ENCODE results near the gene ARHGAP26. TPM values are rescaled to one million over a fixed set of nuclear protein-coding genes. Genes with fewer than 3 reads are reported as not detected.

ARHGAP26 gene
- total and polyA plus RNA-seq, 7 experiments from 2014 or later, result 10.5 to 123 (median 22.7) TPM

- intact Hi-C loops (cut with micrococcal nuclease), result no loop called here
- H3K27me3 ChIP-seq (ENCODE audit: control insufficient read depth in 2 of 2, insufficient read depth in 2 of 2, low read length in 2 of 2), result no peaks in the 10 kb centered on the region
- peaks cover 0 to 80% of the 10 kb centered on the region in 2 donors for H3K4me1 ChIP-seq (ENCODE audit: control insufficient read depth in 2 of 2, insufficient read depth in 2 of 2, low read length in 2 of 2)
- H3K27me3 Mint-ChIP-seq, result no peaks in the 10 kb centered on the region
- peaks cover 0 to 8% (median 0%) of the 10 kb centered on the region in 11 donors for H3K9me3 Mint-ChIP-seq
- H3K4me3 ChIP-seq (ENCODE audit: low read length), result no peak overlapping the region
- peaks cover 0 to 29% (median 16%) of the 10 kb centered on the region in 5 donors for H3K36me3 Mint-ChIP-seq
- H3K36me3 ChIP-seq (ENCODE audit: control insufficient read depth in 2 of 3, insufficient read depth in 3 of 3, low read length in 3 of 3), result no peaks in the 10 kb centered on the region
- H3K27ac Mint-ChIP-seq, result no peak overlapping the region
- DNase-seq (no peak), ATAC-seq (no peak)
- H3K9me3 ChIP-seq (ENCODE audit: control insufficient read depth in 2 of 3, low read length in 3 of 3), result no peaks in the 10 kb centered on the region
- H3K4me3 Mint-ChIP-seq, result no peak overlapping the region
- POLR2A ChIA-PET, result no interaction called here
- CTCF ChIA-PET, result no interaction called here
- peaks cover 13 to 60% (median 22%) of the 10 kb centered on the region in 7 donors for H3K4me1 Mint-ChIP-seq
- no peak overlapping the region for H3K27ac ChIP-seq (ENCODE audit: low read depth, low read length)
These were observed 201.9 kb downstream of the ARHGAP26 start for GRCh38 chr5:142972064-142972570.

GRCh38 chr5:142973932-142974331 lies 203.8 kb downstream of the ARHGAP26 start:
- DNase-seq (no peak), ATAC-seq (no peak)
- H3K4me3 Mint-ChIP-seq, result no peak overlapping the region
- no peaks in the 10 kb centered on the region for H3K36me3 ChIP-seq (ENCODE audit: control insufficient read depth in 2 of 3, insufficient read depth in 3 of 3, low read length in 3 of 3)
- peaks cover 22 to 78% (median 33%) of the 10 kb centered on the region in 7 donors for H3K4me1 Mint-ChIP-seq
- H3K4me1 ChIP-seq (ENCODE audit: control insufficient read depth in 2 of 2, insufficient read depth in 2 of 2, low read length in 2 of 2), result peaks cover 0 to 98% of the 10 kb centered on the region in 2 donors
- ChIA-PET CTCF (no interaction called here), POLR2A (no interaction called here)
- H3K27ac ChIP-seq (ENCODE audit: low read depth, low read length), result no peak overlapping the region
- H3K36me3 Mint-ChIP-seq, result peaks cover 0 to 22% (median 17%) of the 10 kb centered on the region in 5 donors
- no peaks in the 10 kb centered on the region for H3K9me3 ChIP-seq (ENCODE audit: control insufficient read depth in 2 of 3, low read length in 3 of 3)
- peaks cover 0 to 7% (median 0%) of the 10 kb centered on the region in 11 donors for H3K9me3 Mint-ChIP-seq
- H3K4me3 ChIP-seq (ENCODE audit: low read length), result no peak overlapping the region
- H3K27me3 Mint-ChIP-seq, result no peaks in the 10 kb centered on the region
- H3K27me3 ChIP-seq (ENCODE audit: control insufficient read depth in 2 of 2, insufficient read depth in 2 of 2, low read length in 2 of 2), result no peaks in the 10 kb centered on the region
- intact Hi-C loops (cut with micrococcal nuclease), result no loop called here
- H3K27ac Mint-ChIP-seq, result no peak overlapping the region

- Histone ChIP-seq H3K36me3 (ENCODE audit: control insufficient read depth in 2 of 3, insufficient read depth in 3 of 3, low read length in 3 of 3) (no peaks in the 10 kb centered on the region), H3K27ac (ENCODE audit: low read depth, low read length) (no peak overlapping the region), H3K9me3 (ENCODE audit: control insufficient read depth in 2 of 3, low read length in 3 of 3) (no peaks in the 10 kb centered on the region), H3K4me1 (ENCODE audit: control insufficient read depth in 2 of 2, insufficient read depth in 2 of 2, low read length in 2 of 2) (peaks cover 0 to 98% of the 10 kb centered on the region in 2 donors), H3K27me3 (ENCODE audit: control insufficient read depth in 2 of 2, insufficient read depth in 2 of 2, low read length in 2 of 2) (no peaks in the 10 kb centered on the region), H3K4me3 (ENCODE audit: low read length) (no peak overlapping the region)
- H3K27me3 Mint-ChIP-seq, result no peaks in the 10 kb centered on the region
- intact Hi-C loops (cut with micrococcal nuclease), result no loop called here
- H3K4me1 Mint-ChIP-seq, result peaks cover 19 to 80% (median 33%) of the 10 kb centered on the region in 7 donors
- H3K9me3 Mint-ChIP-seq, result peaks cover 0 to 7% (median 0%) of the 10 kb centered on the region in 11 donors
- DNase-seq (no peak), ATAC-seq (no peak)
- ChIA-PET CTCF (no interaction called here), POLR2A (no interaction called here)
- H3K27ac Mint-ChIP-seq, result no peak overlapping the region
- H3K36me3 Mint-ChIP-seq, result peaks cover 0 to 25% (median 17%) of the 10 kb centered on the region in 5 donors
- H3K4me3 Mint-ChIP-seq, result no peak overlapping the region
These were observed 204.2 kb downstream of the ARHGAP26 start for GRCh38 chr5:142974409-142974808.

DNA sequence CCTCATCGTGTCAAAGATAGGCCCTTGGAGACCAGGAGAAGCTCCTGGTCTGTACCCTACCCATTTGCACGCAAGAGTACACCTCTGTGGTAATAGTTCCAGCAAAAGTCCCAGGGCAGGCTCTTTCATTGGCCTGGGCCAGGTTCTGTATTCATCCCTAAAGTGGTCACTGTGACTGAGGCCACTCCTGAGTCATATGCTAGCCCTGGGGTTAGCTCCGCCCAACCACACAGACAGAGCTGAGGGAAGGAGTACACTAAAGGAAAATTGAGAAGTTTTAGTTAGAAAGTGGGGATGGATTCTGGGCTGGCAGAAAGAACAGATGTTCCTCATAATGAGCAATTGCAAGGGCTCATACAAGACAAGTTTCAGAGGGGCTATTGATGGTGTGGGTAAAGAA lies 206.7 kb downstream of the ARHGAP26 start:
- H3K4me3 ChIP-seq (ENCODE audit: low read length), result peak overlapping the region; percentile 15
- intact Hi-C loops (cut with micrococcal nuclease), result loop anchor here (1.0 to 2.0 kb wide), 2 partner anchors 25 to 26 kb away; no protein-coding TSS in a partner anchor
- no peak overlapping the region for H3K27ac ChIP-seq (ENCODE audit: low read depth, low read length)

GRCh38 chr5:142977363-142978051 lies 207.3 kb downstream of the ARHGAP26 start:
- no peaks in the 10 kb centered on the region for H3K36me3 ChIP-seq (ENCODE audit: control insufficient read depth in 2 of 3, insufficient read depth in 3 of 3, low read length in 3 of 3)
- ATAC-seq (peak; percentile 92), DNase-seq (peak in 2 of 9 donors; percentile 6 to 45)
- Mint-ChIP-seq H3K27me3 (no peaks in the 10 kb centered on the region), H3K4me1 (peaks cover 19 to 88% (median 45%) of the 10 kb centered on the region in 7 donors), H3K36me3 (peaks cover 0 to 33% (median 15%) of the 10 kb centered on the region in 5 donors), H3K4me3 (peak overlapping the region in 2 of 10 donors; percentile 53 to 82), H3K27ac (peak overlapping the region in 6 of 9 donors; percentile 20 to 95 (median 42)), H3K9me3 (peaks cover 0 to 5% (median 0%) of the 10 kb centered on the region in 11 donors)
- peaks cover 0 to 93% of the 10 kb centered on the region in 2 donors for H3K4me1 ChIP-seq (ENCODE audit: control insufficient read depth in 2 of 2, insufficient read depth in 2 of 2, low read length in 2 of 2)
- POLR2A ChIA-PET, result no interaction called here
- intact Hi-C loops (cut with micrococcal nuclease), result loop anchor here (1.0 to 2.0 kb wide), 2 partner anchors 25 kb away; no protein-coding TSS in a partner anchor
- no peaks in the 10 kb centered on the region for H3K27me3 ChIP-seq (ENCODE audit: control insufficient read depth in 2 of 2, insufficient read depth in 2 of 2, low read length in 2 of 2)
- no peaks in the 10 kb centered on the region for H3K9me3 ChIP-seq (ENCODE audit: control insufficient read depth in 2 of 3, low read length in 3 of 3)
- no peak overlapping the region for H3K27ac ChIP-seq (ENCODE audit: low read depth, low read length)
- CTCF ChIA-PET, result no interaction called here
- peak overlapping the region; percentile 15 for H3K4me3 ChIP-seq (ENCODE audit: low read length)

More for the DNA sequence above, 206.7 kb downstream of the ARHGAP26 start:
- H3K9me3 ChIP-seq (ENCODE audit: control insufficient read depth in 2 of 3, low read length in 3 of 3), result no peaks in the 10 kb centered on the region
- Mint-ChIP-seq H3K36me3 (peaks cover 0 to 33% (median 12%) of the 10 kb centered on the region in 5 donors), H3K27ac (peak overlapping the region in 3 of 9 donors; percentile 21 to 95 (median 76)), H3K27me3 (no peaks in the 10 kb centered on the region), H3K4me1 (peaks cover 18 to 83% (median 45%) of the 10 kb centered on the region in 7 donors), H3K9me3 (peaks cover 0 to 5% (median 0%) of the 10 kb centered on the region in 11 donors), H3K4me3 (peak overlapping the region in 1 of 10 donors; percentile 14)
- DNase-seq (no peak), ATAC-seq (peak; percentile 68)
- CTCF ChIA-PET, result no interaction called here
- no peaks in the 10 kb centered on the region for H3K27me3 ChIP-seq (ENCODE audit: control insufficient read depth in 2 of 2, insufficient read depth in 2 of 2, low read length in 2 of 2)
- no peaks in the 10 kb centered on the region for H3K36me3 ChIP-seq (ENCODE audit: control insufficient read depth in 2 of 3, insufficient read depth in 3 of 3, low read length in 3 of 3)
- peaks cover 0 to 93% of the 10 kb centered on the region in 2 donors for H3K4me1 ChIP-seq (ENCODE audit: control insufficient read depth in 2 of 2, insufficient read depth in 2 of 2, low read length in 2 of 2)
- POLR2A ChIA-PET, result no interaction called here

- Mint-ChIP-seq H3K4me3 (peak overlapping the region in 1 of 10 donors; percentile 82), H3K36me3 (peaks cover 0 to 33% (median 15%) of the 10 kb centered on the region in 5 donors), H3K4me1 (peaks cover 19 to 86% (median 42%) of the 10 kb centered on the region in 7 donors), H3K27ac (peak overlapping the region in 5 of 9 donors; percentile 15 to 95 (median 43)), H3K9me3 (peaks cover 0 to 5% (median 0%) of the 10 kb centered on the region in 11 donors), H3K27me3 (no peaks in the 10 kb centered on the region)
- Histone ChIP-seq H3K36me3 (ENCODE audit: control insufficient read depth in 2 of 3, insufficient read depth in 3 of 3, low read length in 3 of 3) (no peaks in the 10 kb centered on the region), H3K4me1 (ENCODE audit: control insufficient read depth in 2 of 2, insufficient read depth in 2 of 2, low read length in 2 of 2) (peaks cover 0 to 91% of the 10 kb centered on the region in 2 donors), H3K4me3 (ENCODE audit: low read length) (no peak overlapping the region), H3K9me3 (ENCODE audit: control insufficient read depth in 2 of 3, low read length in 3 of 3) (no peaks in the 10 kb centered on the region), H3K27me3 (ENCODE audit: control insufficient read depth in 2 of 2, insufficient read depth in 2 of 2, low read length in 2 of 2) (no peaks in the 10 kb centered on the region), H3K27ac (ENCODE audit: low read depth, low read length) (no peak overlapping the region)
- intact Hi-C loops (cut with micrococcal nuclease), result no loop called here
- POLR2A ChIA-PET, result no interaction called here
- CTCF ChIA-PET, result no interaction called here
- ATAC-seq, result no peak
- no peak for DNase-seq
These were observed 208.1 kb downstream of the ARHGAP26 start for GRCh38 chr5:142978252-142978651.

Measured in naive thymus-derived CD4-positive, alpha-beta T cell (primary cell).